Skeletal muscle cell (primary cell): ENCODE data around the gene FUT4.
A peak's percentile ranks its signal among the peaks of the same experiment; 100 is the strongest.
"Not testable (repeated sequence)": the region's sequence is repeated elsewhere in the genome, so short reads cannot be mapped to it uniquely, and the experiment has no call there.

Experiments
- DNase-seq: peaks from one replicate; pipeline ENCODE4 v3.0.0-alpha.2; 2010; ENCODE audit warnings: low read depth
- H3K4me3 ChIP-seq: 2 replicates; pipeline ENCODE4 v1.5.1; 2011; ENCODE audit warnings: low read depth, mild to moderate bottlenecking, control low read depth, low read length, moderate library complexity

FUT4 gene

DNA sequence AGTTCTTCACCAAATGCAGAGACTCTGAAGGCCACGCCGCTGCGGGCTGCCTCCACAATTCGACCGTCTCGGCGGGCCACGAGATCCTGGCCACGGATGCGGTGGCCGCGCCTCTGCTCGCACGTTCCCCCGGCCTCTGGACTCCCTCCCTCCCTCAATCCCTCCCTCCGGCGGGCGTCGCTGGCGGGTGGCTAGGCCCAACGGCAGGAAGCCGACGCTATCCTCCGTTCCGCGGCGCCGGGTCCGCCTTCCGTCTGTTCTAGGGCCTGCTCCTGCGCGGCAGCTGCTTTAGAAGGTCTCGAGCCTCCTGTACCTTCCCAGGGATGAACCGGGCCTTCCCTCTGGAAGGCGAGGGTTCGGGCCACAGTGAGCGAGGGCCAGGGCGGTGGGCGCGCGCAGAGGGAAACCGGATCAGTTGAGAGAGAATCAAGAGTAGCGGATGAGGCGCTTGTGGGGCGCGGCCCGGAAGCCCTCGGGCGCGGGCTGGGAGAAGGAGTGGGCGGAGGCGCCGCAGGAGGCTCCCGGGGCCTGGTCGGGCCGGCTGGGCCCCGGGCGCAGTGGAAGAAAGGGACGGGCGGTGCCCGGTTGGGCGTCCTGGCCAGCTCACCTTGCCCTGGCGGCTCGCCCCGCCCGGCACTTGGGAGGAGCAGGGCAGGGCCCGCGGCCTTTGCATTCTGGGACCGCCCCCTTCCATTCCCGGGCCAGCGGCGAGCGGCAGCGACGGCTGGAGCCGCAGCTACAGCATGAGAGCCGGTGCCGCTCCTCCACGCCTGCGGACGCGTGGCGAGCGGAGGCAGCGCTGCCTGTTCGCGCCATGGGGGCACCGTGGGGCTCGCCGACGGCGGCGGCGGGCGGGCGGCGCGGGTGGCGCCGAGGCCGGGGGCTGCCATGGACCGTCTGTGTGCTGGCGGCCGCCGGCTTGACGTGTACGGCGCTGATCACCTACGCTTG, at the start of gene FUT4:
Gene FUT4, plus strand, starts transcription at position 227 of the 951 bp plus-strand sequence. Its CDS starts 213 bp downstream, at position 440.
- peak; percentile 47 for DNase-seq
- H3K4me3 ChIP-seq: peak within 1 kb of the TSS; percentile 59

GRCh38 chr11:94494126-94494680, 49.5 kb upstream of the FUT4 start:
- H3K4me3 ChIP-seq: peak overlapping the region; percentile 95
- no peak for DNase-seq

DNA sequence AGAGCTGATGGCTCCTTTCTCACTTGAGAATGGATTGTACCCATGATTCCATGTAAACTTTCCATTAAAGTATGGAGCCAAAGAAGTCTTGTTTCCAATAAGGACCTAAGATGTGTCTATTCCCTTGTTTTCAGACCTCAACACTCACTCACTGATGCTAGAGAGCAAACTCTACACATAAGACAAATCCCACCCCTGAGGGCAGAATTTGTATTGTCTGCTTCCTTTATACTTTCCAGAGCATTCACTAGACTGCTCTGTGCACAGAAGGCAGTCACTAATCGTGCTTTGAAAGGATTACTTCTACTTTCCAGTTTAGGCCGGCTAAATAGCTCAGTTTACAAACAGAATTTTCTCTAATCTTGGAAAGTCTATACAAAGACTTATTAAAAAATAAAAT, 43.5 kb upstream of the FUT4 start:
- no peak overlapping the region for H3K4me3 ChIP-seq

DNA sequence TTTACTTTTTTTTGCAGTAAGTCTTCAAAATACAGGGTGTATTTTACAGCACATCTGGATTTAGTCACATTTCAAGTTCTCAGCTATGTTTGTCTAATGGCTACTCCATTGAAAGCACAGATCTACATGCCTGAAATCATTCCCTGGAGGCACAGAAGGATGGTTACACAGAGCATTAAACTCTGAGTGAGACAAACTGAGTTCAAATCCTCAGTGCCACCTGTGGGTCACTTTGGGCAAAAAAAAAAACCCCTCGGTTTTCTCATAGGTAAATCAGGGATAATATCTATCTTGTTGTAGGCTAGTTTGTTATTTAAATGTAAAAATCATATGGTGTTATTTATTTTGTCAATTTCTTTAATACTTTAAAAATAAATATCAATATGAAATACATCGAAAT, 42.2 kb upstream of the FUT4 start:
- no peak overlapping the region for H3K4me3 ChIP-seq
- no peak for DNase-seq

More for the DNA sequence above, 43.5 kb upstream of the FUT4 start:
- no peak for DNase-seq

DNA sequence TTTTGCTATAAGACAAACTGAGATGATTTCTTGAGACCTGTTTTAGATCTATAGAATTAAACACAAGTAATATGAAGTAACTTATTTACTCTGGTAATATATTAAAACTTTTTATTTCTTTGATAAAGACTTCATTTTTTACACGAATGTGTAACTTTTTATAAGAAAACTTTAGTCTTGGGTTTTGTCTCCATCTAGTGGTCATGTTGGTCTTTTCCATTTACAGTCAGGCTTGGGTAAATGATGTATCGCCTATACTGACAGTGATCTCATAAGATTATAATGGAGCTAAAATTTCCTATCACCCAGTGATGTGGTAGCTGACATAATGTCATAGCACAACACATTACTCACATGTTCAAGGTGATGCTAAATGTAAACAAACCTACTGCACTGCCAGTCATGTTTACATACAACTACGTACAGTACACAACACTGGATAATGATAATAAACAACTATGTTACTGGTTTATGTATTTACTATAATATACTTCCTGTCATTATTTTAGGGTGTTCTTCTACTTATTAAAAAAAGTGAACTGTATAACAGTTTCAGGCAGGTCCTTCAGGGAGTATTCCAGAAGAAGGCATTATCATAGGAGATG, 38.9 kb upstream of the FUT4 start:
- no peak overlapping the region for H3K4me3 ChIP-seq
- DNase-seq: no peak

GRCh38 chr11:94506513-94506912, 37.2 kb upstream of the FUT4 start:
- H3K4me3 ChIP-seq, DNase-seq: not testable (repeated sequence)

DNA sequence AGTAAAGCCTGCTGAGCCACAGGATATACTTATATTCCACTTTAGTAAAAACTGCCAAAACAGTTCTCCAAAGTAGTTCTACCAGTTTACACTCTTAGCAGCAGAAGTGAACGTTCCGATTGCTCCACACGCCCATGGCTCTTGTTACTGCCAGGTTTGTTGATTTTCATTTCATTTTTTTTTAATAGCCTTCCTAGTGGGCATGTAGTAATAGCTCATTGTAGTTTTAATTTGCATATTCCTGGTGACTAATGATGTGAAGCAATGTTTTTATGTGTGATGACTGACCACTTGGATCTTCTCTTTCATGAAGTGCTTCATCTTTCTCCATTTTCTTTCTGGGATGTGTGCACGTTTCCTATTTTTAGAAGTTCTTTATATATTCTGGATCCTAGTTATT, 36.2 kb upstream of the FUT4 start:
- DNase-seq: no peak
- H3K4me3 ChIP-seq: no peak overlapping the region

GRCh38 chr11:94511932-94512781, 31.6 kb upstream of the FUT4 start, which contains the start of gene C11orf97:
Gene C11orf97, plus strand, starts transcription at chr11:94512461. Its CDS starts 68 bp downstream, at chr11:94512529.
- peak within 1 kb of the TSS; percentile 61 for H3K4me3 ChIP-seq
- no peak for DNase-seq

GRCh38 chr11:94513091-94513490, 30.6 kb upstream of the FUT4 start:
- no peak overlapping the region for H3K4me3 ChIP-seq
- no peak for DNase-seq

- H3K4me3 ChIP-seq: no peak overlapping the region
- DNase-seq: no peak
Observed at GRCh38 chr11:94515398-94515797, 28.3 kb upstream of the FUT4 start.

DNA sequence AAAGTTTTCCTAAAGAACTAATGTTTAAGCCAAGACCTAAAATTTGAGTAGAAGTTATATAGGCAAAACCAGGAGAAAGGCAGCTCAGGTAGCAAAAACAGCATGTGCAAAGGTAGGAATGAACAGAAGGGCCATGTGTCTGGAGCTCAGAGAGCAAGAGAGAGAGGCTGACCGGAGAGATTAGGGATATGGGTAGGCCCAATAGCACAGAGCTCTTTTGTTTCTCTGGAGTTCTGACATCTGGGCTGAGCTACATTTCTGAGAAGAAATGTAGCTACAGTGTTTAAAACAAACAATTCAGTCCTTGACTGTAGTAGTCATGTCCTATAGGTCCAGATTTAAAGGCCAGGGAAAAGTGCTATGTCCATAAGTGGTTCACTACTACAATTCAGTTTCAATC, 27.0 kb upstream of the FUT4 start:
- DNase-seq: no peak
- no peak overlapping the region for H3K4me3 ChIP-seq

DNA sequence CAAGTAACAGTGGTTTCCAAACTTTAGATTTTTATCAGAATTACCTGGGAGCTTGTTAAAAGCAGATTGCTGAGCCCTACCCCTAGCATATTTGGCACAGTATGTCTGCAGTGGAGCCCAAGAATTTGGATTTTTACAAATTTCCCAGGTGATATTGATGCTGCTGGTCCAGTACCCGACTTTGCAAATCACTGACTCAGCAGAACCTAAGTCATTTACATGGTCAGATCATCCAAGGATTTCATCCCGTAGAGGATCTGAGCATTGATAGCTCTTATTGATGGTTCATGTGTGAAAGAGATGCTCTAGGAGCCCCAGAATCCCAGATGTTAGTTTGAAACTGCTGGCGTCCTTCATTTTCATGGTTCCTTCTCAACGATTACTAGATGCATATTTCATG, 25.4 kb upstream of the FUT4 start:
- DNase-seq: no peak

DNA sequence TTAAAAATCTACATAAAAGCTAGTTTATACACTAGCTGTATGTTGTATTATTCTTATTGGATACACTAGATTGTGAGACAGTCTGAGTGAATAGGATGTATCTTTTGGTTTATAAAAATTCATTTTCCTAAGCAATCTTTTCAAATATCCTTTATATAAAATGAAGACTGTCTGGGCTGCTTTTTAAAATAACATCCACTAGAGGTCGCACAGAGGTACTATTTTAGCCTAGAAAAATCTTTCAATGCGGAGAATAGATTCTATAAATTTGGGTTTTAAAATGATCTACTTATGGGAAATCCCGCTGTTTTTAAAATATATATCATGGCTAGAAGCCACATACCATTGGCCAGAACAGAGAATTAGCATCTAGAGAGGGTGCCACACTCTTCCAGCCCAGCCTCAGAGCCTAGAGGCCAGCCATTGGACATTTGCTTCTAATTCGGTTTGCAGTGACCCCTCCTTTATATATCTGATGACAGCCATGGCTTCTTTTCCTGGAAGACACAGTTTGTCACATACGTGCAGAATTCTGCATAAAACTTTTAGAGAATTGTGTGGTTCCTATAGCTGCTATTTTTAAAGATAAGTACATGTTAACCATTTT, 24.1 kb upstream of the FUT4 start:
- H3K4me3 ChIP-seq: no peak overlapping the region
- no peak for DNase-seq

More for the DNA sequence above, 25.4 kb upstream of the FUT4 start:
- H3K4me3 ChIP-seq: no peak overlapping the region

GRCh38 chr11:94521684-94522083, 22.0 kb upstream of the FUT4 start:
- H3K4me3 ChIP-seq: no peak overlapping the region
- DNase-seq: no peak

DNA sequence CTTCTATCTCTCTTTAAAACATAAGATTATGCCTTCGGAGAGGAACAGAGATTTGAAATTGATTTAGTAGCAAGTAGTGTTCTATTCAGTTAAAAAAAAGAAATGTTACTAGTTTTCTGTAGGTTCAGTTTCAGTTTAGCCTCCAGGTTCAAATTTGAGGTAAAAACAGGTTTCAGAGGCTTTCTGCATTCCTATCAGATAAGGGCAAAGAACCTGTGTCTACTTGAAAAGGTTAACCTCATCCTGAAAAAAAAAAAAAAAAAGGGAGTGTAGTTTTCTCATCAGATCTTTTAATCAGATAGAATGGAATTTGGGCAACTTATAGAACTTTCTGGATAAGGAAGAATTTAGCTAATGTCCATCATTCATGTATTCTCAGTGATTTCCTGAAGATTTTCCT, 19.4 kb upstream of the FUT4 start:
- DNase-seq: no peak
- H3K4me3 ChIP-seq: no peak overlapping the region

- peak; percentile 49 for DNase-seq
- H3K4me3 ChIP-seq: no peak overlapping the region
Observed at GRCh38 chr11:94525546-94526324, 18.0 kb upstream of the FUT4 start.

GRCh38 chr11:94526645-94527438, 16.9 kb upstream of the FUT4 start:
- no peak overlapping the region for H3K4me3 ChIP-seq

GRCh38 chr11:94528551-94528950, 15.2 kb upstream of the FUT4 start:
- no peak for DNase-seq
- no peak overlapping the region for H3K4me3 ChIP-seq

More at GRCh38 chr11:94526645-94527438, 16.9 kb upstream of the FUT4 start:
- no peak for DNase-seq
